GM19043 (cell line): ENCODE results near the gene TAOK1.

ENCODE experiments used
- ATAC-seq: cut with Tn5 transposase; IDR thresholded peaks from one replicate; pipeline ENCODE4 v1.9.1; 2021; ENCODE audit warnings: low read depth; ENCODE audit not compliant: unreplicated experiment

Gene TAOK1

DNA sequence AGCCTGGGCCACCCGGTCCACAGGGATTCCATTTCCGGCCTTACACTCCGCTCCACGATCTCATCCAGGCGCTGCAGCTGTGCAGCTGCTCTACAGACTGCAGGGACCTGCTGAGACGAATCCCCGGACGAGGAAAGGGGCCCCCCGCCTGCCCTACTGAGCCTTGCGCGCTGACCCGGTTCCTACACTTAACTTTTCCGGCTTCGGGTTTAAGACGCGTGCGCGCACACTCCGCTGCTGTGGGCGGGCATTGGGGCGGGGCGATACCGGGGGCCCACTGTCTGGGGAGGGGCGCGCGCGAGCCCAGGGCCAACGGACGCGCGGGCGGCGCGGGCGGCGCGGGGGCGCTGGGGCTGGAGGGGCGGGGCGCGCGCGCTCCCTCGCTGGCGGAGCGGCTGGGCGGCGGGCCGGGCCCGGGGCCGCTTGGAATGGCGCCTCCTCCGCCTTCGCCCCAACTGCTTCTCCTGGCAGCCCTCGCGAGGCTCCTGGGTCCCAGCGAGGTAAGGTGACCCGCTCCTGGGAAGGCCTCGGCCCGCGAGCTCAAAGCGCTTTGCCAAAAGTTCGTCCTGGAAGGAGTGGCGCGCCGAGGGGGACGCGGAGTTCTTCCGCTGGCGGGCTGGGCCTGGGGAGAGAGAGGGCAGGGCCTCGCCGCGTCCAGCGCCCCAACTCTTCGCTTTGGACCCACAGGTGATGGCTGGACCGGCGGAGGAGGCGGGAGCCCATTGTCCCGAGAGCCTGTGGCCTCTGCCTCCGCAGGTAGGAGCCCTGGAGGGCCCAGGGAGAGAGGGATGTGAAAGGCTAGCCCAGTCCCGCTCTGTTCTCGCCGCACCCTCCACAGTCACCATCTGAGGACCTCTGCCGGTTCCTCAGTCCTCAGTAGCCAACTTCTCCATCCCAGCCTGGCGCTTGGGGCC is 178.4 kb downstream of the TAOK1 start, which contains the start of gene TP53I13:
Gene TP53I13 (plus strand): TSS at position 371 of the 914 bp plus-strand sequence. CDS start 58 bp downstream, at position 429.
- ATAC-seq = peak; percentile 51

DNA sequence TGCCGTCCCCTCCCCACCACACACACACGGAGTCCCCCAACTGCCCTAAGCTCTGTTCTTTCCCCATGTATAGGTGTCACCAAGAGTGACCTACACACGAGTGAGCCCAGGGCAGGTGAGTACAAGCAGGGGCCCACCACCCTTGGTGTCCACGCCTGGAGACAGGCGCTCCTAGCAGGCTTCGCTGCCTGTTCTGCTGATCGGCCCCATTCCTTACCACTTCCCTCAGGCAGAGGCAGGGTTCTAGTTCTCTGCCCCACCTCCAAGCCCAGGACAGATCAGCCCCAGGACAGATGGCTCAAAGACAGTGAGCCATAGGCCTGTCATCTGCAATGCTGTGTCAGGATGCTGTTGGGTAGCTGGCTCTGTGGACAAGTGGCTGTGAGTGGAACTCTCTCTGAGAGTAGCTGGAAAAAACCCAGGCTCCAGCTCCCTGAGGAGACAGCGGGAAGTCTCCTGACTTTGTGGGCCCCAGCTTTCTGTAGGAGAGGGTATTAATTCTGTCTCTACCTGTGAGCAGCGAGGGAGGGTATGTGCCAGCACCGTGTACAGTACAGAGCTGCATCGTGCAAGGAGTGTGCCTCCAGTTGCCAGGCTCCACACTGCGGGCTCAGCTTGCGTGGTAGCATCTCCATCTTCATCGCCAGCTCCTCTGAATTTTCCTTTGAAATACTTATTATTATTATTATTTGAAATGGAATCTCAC is 179.2 kb downstream of the TAOK1 start:
- ATAC-seq = no peak

DNA sequence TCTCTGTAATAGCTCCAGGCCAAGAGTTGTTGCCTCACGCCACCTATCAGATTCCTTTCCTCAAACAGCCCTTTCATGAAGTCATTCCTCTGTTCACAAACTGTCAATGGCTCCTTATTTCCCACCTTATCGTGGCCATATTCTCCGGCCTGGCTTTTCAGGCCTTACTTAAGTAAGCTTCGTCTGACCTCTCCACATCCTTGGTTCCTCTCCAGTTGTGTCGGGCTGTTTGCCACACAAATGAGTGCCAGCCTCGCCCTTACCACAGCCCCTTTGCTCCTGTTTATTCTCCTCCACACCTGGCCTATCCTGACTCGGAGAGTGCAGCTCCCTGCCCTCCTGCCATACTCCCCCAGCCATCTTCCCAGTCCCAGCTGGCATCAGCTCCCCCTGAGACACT is 180.4 kb downstream of the TAOK1 start:
- no peak for ATAC-seq

DNA sequence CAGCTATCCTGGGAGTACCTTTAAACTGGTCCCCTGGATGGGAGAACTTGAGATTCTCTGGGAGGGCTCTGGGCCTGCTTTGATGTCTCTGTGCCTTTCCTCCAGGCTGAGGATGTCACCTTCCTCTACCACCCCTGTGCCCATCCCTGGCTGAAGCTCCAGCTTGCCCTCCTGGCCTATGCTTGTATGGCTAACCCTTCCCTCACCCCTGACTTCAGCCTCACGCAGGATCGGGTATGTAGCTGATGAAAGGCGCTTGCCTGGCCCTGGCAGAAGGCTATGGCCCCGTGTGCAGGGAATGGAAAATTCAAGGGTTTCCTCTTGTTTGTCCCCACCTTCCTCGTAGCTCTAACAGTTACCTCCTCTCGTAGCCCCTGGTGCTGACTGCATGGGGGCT is 181.3 kb downstream of the TAOK1 start:
- no peak for ATAC-seq

DNA sequence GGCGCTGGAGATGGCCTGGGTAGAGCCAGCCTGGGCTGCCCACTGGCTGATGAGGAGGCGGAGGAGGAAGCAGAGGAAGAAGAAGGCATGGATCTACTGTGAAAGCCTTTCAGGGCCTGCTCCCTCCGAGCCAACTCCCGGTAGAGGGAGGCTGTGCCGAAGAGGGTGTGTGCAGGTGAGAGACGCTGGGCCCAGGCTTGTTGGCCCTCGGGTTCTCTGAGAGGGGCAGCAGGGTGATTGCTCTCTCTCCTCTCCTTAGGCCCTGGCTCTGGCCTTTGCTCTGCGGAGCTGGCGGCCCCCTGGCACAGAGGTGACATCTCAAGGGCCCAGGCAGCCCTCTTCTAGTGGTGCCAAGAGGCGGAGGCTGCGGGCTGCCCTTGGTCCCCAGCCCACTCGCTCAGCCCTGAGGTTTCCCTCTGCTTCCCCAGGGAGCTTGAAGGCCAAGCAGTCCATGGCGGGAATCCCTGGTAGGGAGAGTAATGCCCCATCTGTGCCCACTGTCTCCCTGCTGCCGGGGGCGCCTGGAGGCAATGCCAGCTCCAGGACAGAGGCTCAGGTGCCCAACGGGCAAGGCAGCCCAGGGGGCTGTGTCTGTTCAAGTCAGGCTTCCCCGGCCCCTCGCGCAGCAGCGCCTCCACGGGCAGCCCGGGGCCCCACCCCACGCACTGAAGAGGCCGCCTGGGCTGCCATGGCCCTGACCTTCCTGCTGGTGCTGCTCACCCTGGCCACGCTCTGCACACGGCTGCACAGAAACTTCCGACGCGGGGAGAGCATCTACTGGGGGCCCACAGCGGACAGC is 181.9 kb downstream of the TAOK1 start:
- ATAC-seq = no peak

DNA sequence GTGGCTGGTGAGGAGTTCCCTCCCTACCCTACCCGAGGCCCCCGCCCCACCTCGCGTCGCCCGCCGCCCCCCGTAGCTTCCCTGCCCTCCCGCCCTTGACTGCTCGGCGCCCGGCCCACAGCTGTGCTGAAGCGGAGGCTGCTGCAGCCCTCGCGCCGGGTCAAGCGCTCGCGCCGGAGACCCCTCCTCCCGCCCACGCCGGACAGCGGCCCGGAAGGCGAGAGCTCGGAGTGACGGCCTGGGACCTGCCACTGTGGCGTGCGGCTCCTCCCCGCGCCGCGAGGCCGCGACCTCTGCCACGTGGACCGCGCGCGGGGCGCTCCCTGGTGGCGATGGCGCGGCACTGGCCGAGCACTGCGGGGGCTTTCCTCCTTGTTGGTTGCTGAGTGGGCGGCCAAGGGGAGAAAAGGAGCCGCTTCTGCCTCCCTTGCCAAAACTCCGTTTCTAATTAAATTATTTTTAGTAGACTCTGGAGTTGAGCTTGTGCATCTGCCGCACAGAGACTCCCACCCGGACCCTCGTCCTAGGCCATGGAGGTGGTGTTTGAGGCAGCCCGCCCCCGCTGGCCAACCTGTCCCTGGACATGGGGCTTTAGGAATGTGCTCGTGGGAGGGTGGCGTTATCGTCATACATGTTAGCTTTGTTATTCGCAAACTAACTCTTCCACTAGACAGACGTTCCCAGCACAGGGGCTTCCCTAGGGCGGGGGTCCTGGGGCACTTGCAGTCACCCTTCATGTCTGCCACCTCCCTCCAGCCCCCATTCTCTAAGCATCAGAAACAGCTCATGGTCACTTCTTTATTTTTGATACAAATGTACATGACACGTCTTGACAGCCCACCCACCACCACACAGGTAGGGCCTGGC is 182.8 kb downstream of the TAOK1 start:
- no peak for ATAC-seq

DNA sequence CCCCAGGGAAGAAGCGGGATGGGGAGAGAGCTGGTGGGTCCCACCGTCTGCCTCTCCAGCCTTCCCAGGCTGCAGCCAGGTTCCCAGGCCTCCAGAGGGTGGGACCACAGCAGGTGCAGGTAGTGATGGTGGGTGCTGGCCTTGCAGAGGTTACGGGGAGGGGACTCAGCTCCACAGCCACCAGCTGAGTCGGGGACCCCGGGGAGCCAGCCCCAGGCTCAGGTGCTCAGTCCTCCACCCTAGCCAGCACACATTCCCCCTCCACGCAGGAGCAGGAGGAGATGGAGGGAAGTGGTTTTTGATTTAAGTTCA is 183.4 kb downstream of the TAOK1 start:
- ATAC-seq = no peak

DNA sequence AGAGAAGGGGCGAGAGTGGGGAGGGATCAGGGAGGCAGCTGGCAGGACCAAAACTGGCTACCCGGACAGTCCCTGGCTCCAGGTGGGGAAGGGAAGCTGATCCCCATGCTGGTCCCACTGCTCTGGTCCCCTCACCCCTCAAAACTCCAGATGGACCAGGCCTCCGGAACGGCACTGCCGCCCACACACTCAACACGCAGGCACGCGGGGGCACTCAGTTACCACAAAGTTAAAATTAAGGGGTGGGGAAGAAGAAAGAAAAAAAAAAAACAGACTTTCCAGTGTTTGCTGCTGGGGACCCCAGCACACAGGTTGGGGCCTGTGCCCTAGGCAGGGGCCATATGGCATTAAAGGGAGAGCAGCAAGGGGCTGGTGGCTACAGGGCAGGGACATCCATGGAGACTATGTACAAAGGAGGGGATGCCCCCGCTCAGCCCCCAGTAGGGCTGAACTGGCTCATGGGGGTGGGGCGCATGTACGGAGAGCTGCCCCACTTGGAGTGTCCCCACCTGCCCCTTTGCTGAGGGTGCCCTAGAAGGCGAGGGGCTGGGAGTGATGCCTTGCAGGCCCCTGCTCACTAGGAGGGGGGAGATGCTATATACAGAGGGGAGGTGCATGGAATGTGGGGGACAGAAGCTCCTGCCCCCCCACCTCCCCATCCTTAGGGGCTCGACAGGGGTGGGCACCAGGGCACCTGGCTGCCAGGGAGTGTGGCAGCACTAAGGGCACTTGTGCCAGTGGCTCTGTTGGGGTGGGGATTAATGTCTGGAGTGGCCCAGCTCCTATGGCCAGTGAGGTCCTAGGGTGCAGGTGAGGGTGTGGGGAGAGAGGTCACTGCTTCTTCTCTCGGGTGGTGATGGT is 183.9 kb downstream of the TAOK1 start:
- ATAC-seq = no peak

DNA sequence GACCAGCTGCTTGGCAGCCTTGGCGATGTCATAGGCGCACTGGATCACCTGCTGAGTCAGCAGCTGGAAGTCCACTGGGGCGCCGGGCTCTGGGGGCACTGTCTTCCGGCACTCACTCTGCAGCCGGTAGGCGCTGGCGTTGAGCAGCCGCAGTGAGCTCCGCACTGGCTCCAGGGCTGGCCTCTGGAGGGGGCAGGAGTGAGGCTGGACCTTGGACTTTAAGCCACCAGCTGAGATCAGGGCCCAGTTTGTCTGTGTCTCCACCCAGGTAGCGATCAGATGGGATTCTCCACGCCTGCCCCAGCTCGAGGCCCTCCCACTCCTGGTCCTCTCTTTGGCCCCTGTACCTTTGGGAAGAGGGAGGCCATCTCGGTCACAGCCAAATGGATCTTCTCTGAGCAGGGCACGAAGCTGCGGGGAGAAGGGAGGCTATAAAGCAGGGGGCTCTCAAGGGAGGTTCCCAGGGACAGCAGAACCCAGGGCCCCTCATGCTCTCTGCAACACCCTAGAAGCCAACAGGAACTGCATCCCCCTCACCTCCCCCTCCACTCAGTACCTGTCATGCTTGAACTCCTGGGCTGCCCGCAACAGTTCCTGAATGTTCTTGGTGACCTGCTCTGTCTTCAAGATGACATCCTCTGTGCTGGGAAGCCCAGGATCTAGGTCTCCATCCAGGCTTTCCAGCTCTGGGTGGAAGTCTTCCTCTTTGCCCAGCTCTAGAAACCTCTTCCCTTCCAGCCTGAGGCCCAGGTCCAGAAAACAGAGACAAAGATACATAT is 184.8 kb downstream of the TAOK1 start:
- ATAC-seq = no peak

DNA sequence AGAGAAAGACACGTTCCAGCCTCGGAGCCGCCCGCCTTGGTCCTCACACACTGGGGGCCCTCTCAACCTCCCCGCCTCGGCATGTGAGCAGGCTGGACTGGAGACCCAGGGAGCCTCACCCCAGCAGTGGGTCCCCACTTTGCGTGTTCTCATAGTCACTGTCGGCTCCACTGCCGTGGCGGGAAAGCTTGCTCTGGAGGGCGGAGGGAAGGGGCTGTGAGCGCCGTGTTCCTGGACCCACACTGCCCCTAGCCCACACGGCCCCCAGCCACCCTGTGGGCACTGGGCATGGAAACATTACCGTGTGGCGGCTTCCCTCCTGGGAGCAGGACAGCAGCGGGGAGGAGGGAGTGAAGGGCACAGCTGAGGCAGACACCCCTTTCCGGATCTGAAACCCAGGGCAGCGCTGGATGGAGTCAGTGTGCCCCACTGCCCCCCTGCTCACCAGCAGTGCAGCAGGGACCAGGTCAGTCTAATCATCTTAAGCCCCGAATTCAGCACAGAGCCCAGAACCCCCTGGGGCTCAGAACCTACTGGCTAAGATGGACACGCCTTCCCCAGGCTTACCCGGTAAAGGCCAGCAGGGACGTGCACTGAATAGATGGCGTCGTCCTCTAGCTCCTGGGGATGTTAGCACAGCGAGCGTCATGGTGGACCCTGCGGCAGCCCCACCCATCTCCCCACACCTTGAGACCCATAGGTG is 185.5 kb downstream of the TAOK1 start:
- no peak for ATAC-seq

DNA sequence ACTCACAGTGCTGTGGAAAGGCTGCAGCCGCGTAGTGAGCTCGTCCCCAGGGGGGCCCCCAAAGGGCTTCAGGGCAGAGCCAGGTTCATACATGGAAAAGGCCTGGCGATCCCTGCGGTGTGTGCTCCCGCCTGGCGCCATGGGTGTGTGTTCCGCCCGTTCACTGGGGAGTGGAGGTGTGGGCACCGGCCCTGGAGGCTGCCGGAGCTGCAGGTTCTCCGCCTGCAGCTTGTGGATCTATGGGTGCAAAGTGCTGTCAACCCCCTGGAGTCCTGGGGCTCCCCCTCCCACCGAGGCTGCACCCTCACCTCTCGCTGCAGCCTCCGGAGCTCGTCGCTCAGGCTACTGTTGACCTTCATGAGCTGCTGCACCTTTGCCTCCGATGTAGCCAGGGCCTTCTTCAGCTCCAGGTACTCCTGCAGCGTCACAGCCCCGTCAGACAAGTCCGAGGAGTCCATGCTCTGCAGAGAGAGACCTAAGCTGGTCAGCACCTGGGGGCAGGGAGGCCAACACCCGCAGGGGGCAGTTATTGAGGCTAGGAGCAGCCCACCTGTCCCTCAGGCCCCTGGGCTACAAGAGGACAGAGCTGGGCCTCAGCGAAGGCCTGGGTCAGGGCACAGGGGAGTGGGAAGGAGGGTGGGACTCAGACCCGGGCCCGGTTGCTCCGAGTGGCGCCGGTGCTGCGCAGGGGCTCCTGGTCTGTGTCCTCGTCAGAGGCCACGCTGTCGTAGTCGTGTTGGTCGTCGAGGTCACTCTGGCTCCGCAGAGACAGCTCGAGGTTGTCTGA is 186.2 kb downstream of the TAOK1 start:
- ATAC-seq = no peak

DNA sequence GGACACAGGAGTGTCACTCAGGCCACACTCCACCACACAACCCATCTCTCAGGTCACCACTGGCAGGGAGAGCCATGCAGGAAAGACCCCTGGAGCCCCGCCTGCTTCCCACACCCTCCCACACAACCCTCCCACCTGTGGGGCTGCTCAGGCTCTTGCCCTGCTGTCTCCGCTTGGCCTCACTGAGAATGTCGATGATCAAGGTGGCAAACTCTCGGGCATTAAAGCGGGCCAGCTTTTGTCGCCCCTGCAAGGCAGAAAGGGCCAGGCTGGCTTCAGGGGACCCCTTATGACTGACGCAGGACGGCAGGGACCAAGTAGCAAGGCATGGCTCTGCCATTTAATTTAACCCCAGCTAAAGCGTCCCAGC is 186.8 kb downstream of the TAOK1 start:
- ATAC-seq = no peak

DNA sequence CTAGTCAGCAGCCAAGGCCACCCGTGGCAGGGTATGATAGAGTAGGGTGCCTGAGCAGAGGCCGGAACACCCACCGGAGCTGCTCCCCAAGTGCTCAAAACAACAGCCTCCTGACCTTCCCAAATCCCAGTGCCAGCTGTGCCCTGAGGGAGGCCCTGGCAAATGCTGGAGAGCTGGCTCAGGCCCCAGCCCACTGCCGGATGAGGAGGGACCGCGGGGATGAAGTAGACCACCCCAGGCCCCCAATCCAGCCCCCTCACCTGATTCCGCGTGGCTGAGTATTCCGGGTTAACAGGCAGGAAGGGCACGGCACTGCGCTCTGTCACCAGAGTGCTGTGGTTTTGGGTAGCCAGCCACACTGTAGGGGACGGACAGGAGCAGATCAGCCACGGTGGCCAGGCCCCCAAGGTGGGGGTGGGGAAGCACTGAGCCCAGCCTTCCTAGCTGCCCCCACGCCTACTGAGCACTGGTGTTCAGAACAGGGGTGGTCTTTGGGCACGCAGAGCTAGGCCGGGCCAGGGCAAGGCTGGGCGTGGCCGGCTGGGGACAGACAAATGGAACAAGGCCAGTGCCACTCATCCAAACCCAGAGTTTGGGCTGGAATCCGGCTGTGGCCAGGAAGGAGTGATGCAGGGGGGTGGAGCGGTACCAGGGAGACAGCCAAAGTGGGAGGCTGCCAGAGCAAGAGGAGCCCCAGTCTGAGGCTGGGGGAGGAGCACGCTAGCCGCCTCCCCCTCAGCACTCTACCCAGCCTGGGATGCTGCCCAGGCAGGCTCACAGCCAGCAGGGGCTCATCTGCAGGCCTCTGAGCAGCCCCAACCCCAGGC is 187.4 kb downstream of the TAOK1 start:
- ATAC-seq = no peak

DNA sequence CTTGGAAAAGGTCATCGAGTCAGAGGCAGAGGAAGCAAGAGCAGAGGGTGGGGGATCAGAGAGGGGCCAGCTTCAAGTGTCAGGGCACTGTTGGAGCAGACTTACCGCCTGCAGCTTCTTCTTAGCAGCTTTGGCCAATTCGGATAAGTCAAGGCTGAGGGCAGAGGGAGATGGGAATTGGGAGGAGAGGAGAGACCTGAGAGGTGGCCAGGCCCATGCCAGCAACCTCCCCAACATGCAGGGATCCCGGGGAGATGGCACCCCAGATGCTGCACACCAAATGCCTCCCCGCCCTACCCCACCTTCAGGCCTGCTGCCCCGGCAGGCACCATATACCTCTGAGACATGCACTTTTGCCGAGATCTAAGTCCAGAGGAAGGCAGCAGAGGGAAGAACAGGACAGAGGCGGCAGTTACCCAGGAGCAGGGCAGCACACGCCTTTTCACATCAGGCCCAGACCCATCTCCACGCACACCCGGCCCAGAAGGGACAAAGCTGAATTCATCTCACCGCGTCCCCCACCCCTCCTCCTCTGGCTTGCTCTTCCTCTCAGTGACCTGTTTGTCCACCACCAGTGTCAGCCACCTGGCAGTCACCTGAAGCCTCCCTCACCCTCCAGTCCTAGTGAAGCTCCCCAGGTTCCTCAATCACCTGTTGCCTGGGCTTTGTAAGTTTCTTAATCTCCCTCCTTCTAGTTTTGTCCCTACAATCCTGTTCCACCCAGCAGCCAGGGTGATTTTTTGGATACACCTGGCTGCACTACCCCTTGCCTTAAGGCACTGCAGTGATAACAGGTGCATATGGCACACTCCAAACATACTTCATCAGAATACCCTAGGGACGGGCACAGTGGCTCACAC is 188.7 kb downstream of the TAOK1 start:
- ATAC-seq = no peak
